GM18505 (cell line): ENCODE measurements around the gene PSME2.

Experiments
- ATAC-seq: cut with Tn5 transposase; IDR thresholded peaks from one replicate; pipeline ENCODE4 v1.9.1; 2021; ENCODE audit not compliant: unreplicated experiment
- POLR2A ChIP-seq: IDR thresholded peaks from 4 replicates; pipeline ENCODE4 v1.6.1; 2011; ENCODE audit warnings: borderline replicate concordance; ENCODE audit not compliant: insufficient read depth, insufficient read length; ENCODE audit errors: extremely low read depth

The PSME2 gene

DNA sequence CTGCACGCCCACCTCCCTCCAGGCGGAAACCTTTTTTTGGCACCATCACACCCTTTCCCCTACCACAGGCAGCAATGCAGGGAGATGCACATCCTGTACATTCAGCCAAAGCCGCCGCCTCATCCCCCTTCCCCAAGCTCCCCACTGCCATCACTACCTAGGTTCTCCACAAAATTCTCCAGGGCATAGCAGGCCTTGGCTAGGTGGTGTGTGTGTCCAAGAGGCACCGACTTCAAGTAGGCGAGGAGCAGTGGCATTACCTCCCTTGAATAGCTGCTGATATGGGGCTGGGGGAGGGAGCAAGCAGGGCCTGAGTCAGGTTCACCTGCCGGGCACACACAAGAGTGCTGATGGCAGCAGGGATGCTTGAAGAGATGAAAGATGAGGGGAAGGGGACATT, 38.6 kb upstream of the PSME2 start:
- no peak for TF ChIP-seq POLR2A
- no peak for ATAC-seq

DNA sequence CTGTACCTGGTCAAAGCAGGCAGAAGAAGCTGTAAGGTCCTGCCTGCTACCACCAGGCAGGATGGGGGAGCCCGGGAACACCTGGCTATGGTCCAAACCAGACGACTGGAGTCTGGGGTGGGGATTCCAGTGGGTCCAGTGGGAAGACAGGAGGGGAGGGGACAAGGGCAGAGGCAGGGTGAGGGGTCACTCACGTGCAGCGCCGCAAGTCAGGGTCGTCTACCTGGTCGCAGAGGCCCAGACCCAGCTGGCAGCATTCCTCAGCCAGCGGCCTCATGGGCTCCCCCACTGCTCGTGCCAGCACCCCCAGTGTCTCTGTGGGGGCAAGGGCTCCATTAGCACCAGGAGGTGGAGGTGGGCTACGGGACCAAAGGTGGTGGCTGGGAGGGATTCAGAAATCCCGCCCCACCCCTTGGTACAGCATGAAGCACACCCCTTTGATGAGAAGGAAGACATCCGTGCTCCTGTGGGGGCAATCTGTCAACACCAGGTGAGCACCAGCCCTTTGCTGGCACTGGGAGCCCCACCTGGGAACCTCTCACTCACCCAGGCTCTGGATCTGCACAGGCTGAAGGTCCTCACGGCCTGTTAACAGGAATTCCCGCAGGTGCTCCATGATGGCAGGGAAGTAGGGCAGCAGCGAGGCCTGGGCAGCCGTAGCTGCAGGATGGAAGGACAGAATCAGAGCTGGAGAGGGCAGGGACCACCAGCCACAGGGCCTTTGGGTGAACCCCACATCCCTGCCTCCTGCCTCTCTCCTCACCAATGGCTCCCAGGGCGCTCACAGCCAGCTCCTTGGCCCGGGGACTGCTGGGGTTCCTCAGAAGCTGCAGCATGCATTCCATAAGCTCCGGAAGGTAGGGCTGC, 37.9 kb upstream of the PSME2 start:
- ATAC-seq, result no peak
- TF ChIP-seq POLR2A, result no peak

DNA sequence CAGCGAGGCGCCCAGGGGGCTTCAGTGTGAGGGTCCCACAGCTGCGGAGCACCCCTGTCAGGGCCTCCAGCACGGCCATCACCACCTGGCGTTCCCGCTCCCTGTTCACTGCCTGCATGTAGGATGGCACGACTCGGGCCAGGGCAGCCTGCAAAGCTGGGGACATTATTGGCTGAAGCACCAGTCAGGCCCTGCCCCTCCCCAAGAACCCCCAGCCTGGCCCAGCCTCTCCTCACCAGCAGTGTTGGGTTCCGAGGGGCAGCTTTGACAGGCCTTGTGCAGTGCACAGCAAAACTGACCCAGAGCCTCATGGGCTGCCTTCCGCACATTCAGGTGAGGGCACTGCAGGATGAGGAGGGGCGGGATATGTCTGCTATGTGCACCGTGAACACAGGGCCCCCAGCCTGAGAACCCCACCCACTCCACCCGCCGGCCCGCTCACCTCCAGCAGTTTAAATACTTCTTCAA, 36.6 kb upstream of the PSME2 start:
- no peak for TF ChIP-seq POLR2A
- ATAC-seq, result no peak

DNA sequence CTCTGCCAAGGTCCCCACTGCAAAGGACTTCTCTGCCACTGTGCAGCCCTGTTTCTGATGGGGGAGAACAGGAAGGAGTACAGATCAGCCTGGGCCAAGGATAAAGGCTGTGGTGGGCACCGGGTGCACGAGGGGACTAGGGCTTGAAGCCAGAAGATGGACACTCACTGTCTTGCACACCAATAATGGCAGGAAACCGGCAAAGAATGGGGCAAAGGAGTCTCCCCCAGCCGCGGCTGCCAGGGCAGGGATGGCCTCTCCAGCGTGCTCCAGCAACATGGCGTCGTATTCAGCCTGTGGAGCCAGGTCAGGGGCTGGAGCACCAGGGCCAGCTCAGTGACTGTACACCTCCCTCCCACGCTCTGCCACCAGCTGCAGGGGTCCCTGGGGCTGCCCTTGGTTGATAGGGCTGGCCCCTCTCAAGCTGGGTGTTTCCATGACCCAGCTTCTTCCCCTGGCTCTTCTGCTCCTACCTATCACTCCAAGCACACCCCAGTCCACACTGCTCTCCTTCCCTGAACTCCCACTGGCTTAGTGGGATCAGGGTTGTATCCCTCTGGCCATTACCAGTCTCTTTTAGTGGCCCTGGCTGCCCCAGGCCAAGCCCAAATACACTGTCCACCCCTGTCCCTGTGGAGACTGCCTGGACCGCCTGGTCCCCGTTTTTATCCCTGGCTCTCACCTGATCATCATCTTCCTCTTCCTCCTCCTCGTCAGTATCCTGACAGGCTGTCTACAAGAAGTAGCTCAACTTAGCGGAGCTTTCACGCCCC, 35.9 kb upstream of the PSME2 start:
- TF ChIP-seq POLR2A, result no peak
- no peak for ATAC-seq

DNA sequence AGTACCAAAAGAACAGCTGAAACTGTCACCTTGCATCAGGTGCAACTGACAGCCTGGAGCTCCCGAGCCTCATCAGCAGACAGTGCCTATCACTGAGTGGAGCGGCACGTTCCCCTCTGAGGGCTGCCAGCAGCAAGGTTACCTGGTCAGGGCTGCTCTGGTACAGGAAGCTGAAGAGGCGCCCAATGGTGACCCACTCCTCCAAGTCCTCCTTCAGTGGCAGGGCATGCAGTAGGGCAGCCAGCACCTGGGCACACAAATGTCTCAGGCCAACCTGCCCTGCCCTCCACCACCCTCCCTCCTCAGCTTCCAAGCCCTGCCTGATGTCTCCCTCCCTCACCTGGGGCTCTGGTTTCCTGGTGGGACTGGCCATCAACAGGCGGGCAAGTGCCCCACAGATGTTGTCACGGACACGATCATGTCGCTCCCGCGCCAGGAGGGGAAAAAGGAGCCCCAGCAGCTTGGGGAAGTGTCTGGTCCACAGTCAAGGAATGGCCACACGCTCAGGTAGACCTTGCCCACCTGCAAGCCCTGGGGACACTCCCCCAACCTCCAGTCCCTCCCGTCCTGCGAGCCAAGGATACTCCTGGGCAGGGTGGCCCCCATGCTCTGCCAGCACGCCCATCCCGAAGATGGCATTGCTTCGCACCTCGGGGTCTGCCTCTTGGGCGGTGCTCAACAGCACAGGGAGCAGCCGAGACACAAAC, 35.1 kb upstream of the PSME2 start:
- peak; percentile 44 for TF ChIP-seq POLR2A
- ATAC-seq, result no peak

DNA sequence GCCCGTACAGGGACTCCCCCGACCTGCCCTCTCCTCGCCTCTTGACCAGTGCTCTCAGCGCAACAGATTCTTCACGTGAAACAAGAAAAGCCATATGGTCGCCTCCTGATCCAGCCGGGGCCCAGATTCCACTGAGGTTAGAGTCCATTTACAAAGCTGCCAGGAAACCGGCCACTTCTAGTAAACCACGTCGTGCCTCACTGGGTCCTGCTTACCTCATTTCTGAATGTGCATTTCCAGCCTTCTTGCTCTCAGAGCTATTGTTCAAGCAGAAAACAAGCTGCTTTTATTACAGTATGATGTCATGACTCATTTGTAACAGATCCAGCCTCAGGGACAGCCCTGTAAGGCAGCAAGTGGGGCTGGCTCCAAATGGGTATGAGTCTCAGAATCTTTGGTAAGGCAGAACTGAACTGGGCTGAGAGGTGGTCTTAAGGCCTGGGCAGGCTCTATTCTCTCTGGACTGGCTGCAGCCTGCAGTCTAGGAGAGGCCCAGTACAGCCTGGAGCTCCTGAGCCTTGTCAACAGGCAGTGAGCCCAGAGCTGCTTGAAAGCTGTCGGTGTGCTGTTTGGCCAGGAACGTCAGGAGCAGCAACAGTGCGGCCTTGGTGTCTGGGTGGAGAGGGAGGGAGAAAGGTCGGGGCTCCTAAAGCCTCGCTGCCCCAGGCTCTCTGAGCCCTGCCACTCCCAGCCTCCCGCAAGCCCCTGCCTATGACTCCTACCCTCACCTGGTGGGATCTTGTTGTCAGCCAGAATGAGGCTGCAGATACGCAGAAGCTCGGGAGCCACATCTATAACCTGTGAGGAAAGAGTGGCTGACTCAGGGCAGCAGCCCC, 33.8 kb upstream of the PSME2 start:
- ATAC-seq, result no peak
- TF ChIP-seq POLR2A, result no peak

DNA sequence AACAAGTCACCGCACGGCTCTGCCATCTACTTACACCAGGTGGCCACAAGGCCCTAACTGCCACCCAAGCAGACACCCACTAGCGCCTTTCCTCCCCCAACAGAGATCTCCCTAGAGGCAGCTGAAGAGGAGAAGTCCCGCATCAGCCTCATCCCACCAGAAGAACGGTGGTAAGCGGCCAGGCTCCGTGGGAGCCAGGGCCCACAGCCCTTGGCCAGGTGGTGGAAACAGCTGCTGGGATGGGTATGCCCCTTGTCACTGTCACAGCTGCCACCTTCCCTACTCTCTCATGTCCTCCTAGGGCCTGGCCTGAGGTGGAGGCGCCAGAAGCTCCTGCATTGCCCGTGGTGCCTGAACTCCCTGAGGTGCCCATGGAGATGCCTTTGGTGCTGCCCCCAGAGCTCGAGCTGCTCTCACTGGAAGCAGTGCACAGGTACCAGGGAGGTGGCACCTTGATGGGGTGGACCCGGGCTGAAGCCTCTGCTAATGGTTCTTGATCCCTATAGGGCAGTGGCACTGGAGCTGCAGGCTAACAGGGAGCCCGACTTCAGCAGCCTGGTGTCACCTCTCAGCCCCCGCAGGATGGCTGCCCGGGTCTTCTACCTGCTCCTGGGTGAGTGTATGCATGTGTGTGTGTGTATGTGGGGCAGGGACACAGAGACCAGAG, 33.0 kb upstream of the PSME2 start:
- no peak for ATAC-seq
- TF ChIP-seq POLR2A, result no peak

DNA sequence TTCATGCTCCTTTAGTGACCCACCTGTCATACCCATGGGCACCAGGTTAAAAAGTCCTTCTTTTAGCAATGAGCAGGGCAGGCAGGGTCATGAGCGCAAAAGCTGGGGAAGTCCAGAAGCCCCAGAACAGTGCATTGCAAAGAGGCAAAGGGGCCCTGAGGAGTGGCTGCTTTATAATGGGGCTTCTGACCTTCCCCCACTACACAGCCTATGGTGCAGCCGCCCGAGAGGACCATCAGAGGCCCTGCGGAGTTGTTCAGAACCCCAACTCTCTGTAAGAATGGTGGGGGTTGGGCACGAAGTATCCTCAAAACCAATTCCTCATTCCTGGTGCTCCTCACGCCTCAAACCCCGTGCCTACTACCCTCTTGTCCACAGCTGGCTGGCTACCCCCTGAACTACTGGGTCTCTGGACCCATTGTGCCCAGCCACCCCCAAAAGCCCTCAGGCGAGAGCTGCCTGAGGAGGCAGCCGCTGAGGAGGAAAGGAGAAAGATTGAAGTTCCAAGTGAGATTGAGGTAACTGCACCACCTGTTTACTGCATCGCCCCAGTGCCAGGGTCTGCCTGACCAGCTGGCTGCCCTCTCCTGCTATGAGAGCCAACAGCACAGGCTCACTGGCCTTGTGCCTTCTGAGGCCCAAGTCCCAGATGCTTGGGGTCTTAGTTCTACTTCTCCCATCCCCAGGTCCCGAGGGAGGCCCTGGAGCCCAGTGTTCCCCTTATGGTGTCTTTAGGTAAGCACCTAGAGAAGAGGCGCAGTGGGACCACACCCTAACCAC, 32.2 kb upstream of the PSME2 start:
- no peak for TF ChIP-seq POLR2A
- ATAC-seq, result no peak

DNA sequence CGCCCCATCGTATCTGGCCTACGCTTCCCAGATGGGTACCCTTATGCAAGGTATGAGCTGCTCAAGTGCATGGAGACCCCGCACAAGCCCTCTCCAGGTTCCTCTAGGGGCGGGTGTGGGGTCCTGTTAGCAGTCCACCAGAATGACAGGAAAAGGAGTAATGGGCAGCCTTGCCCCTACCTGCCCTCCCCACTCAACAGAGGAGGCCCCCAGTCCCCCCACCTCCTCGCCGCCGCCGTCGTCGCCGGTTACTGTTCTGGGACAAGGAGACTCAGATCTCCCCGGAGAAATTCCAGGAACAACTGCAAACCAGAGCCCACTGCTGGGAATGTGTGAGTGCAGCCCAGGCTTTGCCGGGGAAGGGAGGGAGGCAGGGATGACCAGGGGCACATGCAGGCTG, 31.5 kb upstream of the PSME2 start:
- no peak for TF ChIP-seq POLR2A
- ATAC-seq, result no peak

DNA sequence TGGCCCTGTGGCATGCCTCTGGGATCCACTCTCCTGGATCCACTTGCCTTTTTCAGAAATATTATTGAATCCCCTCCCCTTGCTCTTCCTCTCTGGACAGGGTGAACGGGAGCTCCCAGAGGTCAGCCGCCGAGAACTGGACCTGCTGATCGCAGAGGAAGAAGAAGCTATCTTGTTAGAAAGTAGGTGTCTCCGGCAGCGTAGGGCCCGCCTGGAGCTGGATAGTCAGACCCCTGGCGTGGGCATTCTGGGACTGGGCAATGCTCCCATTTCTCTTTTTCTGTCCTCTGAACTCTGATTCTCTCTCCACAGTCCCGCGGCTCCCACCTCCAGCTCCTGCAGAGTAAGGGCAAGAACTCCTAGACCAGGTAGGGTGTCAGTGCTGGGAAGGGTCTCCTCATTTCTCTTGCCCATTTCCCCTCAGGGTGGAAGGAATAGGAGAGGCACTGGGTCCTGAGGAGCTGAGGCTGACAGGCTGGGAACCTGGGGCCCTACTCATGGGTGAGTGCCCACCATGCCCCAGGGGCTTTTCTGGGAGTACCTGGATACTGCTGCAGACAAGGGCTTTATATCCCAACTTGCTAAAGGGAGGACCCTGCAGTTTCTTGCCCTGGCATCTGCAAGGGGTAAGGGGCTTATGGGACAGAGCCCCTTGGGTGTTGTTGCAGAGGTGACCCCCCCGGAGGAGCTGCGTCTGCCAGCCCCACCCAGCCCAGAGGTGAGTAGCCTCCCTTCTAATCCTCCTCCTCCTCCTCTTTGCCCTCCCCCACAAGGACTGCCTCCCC, 30.8 kb upstream of the PSME2 start:
- no peak for TF ChIP-seq POLR2A
- ATAC-seq, result no peak

DNA sequence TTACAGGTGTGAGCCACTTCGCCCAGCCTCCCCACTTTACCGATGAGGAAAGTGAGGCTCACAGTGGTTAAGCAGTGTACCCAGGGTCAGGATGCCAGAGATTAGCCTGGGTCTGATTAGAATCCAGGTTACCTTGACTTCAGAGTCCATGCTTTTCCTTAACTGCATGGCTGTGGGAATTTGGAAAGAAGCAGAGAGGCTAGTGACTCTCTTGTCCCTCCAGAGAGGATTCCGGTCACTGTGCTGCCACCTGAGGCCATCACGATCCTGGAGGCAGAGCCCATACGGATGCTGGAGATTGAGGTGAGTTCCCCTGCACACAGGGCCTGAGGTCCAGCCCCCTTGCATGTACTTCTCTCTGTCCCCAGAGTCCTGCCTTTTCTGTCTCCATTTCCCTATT, 30.2 kb upstream of the PSME2 start:
- no peak for TF ChIP-seq POLR2A
- ATAC-seq, result no peak
